ENCODE data around the gene USH1G.

Gene USH1G

DNA sequence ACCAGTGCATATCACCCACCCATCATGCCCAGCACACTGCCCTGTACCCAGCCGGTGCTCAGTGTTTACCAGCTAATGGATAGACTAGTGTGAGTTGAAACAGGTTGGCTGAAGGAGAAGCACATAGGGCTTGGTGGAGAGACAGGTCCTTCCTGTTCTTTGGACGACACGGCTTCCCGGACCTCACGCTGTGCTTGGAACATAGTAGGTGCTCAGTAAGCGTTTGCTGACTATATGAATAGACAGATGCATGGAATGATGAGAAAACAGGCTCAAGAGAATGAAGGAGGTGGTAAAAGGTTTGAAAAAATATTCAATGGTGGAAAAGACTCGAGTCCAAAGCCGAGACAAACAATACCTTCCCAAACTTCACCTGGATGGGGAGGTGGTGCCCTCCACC is 22.8 kb downstream of the USH1G start:
- DNase-seq: no peak

DNA sequence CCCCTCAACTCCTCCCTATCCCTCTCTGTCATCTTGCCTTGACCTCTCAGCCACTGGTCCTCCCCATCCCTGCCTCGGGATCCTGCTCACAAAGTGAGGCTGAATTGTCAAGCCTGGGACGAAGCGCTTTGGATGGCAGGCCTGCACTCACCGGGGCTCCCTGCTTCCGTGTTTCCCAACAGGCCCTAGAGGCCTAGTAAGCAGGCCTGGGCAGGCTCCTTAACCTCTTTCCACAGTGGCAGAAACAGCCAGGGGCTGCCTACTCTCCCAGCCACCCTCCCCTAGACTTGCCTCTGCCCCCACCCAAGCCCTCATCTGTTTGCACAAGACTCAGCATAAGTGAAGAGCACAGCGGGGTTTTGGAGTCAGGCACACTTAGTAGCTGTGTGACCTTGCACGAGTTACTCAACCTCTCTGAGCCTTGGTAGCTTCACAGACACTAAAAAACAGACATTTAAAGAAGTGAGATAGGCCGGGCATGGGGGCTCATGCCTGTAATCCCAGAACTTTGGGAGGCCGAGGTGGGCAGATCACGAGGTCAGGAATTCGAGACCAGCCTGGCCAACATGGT is 24.6 kb downstream of the USH1G start:
- no peak for DNase-seq

DNA sequence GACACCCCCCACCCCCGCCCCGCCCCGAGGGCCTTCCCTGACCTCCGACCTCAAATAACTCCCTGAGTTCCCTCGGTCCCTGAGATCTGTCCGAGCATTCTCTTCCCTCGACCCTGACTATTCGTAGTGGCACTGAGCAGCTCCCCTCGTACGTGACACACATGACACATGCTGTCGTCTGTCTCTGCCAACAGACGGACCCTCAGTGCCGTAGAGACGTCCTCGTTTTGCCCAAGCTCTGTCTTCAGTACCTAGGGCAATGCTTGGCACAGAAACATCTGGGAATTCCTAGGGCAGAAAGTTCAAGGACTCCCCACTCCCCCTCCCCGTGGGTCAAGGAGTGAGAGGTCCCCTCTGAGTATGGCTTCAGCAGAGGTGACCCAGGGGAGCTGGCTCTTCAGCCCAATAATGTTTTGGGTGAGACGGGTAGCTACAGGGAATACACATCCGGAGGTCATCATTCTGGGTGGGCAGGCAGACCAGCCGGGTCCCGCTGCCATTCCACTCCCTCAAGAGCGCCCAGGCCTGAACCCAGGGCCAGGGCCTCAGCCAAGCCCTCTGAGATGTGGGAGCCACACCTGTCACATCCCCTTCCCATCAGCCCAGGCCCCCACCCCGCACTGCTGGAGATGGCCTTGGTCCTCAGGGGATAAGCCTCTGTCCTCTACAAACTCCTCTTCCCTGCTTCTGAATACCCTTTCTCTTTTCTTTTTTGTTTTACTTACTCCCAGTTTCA is 29.0 kb downstream of the USH1G start:
- DNase-seq: no peak

DNA sequence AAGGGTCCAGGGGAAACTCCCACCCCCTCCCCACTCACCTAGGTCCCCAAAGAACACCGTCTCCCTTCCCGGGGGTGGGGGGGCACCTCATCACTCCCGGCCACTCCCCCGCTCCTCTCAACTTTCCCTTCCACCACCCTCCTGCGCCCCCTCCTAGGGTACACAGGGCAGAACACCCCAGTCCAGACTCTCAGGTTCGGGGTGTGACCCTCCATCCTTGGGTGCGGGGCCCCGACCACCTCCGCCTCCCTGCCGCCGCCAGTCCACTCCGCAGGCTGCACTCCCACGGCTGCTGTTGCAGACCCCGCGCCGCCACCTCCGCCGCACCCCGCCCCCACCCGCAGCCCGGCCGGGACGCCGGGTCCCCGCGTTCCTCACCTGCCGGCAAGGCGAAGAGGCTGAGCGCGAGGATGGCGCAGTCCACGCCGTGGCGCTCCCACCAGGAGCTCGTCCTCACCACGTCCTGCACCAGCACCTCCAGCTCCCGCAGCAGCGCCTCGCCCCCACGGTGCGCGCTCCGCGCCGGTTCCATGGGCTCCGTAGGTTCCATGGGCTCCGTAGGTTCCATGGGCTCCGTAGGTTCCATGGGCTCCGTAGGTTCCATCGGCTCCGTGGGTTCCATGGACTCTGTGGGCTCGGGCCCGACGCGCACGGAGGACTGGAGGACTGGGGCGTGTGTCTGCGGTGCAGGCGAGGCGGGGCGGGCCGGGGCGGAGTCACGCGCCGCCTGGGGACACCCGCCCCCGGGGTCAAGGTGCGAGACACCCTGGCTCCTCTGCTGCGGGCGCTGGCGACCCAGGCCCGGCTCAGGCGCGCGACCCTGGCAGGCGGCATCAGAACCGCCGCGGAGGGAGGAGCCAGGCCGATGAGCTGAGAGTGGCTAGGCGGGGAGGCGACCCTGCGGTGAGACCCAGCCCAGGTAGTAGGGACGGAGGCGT is 29.8 kb downstream of the USH1G start, which contains the start of gene FADS6:
Gene FADS6 (minus strand): TSS at position 660 of the 938 bp plus-strand sequence. CDS start 38 bp downstream, at position 622.
- DNase-seq: no peak

GRCh38 chr17:74892013-74892841 is 30.8 kb downstream of the USH1G start:
- no peak for DNase-seq

GRCh38 chr17:74890554-74890953 is 32.5 kb downstream of the USH1G start:
- DNase-seq: no peak

- DNase-seq: no peak
Observed at GRCh38 chr17:74888469-74888868, 34.6 kb downstream of the USH1G start.

- DNase-seq: no peak
Observed at GRCh38 chr17:74883241-74883745, 39.8 kb downstream of the USH1G start.

DNA sequence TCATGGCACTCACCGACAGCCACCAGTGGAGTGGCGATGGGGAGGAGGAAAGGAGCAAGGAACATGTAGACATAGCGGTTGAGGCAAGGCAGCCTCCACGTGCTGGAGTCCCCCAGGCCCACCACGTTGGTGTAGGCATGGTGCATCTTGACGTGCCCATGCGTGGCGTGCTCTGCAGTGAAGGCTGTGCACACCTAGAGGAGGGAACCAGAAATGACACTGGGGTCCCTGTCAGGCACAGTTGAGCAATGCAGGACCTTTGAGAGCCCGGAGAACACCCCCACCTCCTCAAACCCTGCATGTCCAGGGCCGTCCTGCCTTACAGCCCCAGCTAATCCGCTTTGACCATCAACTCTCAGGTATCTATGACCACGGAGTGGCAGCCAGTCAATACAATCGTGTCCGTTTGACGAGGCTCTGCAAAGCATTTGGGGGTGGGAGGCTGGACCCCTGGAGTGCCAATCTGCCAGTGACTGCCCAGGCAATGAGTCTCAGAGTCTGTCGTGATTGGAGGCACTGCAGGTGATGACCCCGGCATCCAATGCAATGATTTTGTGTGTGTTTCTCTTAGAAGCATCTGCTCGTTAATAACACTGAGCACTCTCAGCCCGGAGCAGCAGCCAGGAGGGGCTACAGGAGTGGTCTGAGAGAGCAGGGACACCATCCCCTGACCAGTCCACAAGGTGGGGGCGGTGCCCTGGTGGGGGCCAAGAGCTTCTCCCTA is 40.4 kb downstream of the USH1G start:
- DNase-seq: no peak

DNA sequence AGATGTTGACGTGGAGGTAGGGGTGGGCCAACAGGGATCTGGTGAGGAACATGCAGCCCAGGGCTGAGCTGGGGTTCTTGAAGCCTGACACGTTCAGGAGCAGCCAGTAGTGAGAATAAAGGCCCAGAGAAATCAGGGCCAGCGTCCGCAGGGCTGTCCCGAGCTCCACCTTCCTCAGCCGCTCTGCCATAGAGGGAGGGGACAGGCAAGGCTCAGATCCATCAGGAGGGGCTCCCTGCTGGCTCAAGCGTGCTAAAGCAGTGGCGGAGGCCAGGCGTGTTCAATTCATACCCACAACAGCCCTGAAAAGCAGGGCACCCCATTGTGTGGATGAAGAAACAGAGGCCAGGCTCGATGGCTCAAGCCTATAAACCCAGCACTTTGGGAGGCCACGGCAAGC is 42.0 kb downstream of the USH1G start:
- DNase-seq: no peak

DNA sequence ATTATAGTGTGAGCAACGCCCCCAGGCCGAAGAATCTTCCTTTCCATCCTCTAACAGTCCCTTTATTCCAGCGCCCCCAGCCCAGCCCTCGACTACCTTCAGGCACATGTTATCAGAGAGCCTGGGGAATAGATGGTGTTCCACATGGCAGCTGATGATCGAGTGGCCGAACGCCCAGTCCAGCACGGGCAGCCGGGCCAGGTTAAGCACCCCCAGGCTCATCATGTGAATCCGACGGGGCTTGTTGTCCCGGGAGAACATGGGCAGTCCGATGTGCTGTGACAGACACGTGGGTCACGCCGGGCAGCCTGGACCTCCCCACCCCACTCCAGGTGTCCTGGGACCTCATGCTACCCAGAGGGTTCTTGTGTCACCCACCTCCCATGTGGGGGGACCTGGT is 43.7 kb downstream of the USH1G start:
- no peak for DNase-seq

DNA sequence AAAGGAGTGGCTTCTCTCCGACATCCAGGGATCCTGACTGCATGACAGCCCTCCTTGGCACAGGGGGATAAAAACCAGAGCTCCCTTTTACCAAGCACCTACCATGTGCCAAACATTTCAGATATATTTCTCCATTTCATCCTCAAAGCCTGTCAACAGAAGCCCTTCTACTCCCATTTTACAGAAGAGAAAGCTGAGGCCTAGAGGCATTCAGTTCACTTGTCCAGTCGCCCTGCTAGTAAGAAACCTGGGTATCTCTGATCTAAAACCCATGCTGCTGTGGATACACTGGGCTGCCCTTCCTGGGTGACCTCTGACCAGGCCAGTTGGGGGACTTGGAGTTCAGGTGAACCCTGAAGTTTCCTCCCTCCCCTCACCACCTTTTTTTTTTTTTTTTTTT is 44.4 kb downstream of the USH1G start:
- no peak for DNase-seq

- DNase-seq: no peak
Observed at GRCh38 chr17:74877592-74878548, 45.2 kb downstream of the USH1G start.

DNA sequence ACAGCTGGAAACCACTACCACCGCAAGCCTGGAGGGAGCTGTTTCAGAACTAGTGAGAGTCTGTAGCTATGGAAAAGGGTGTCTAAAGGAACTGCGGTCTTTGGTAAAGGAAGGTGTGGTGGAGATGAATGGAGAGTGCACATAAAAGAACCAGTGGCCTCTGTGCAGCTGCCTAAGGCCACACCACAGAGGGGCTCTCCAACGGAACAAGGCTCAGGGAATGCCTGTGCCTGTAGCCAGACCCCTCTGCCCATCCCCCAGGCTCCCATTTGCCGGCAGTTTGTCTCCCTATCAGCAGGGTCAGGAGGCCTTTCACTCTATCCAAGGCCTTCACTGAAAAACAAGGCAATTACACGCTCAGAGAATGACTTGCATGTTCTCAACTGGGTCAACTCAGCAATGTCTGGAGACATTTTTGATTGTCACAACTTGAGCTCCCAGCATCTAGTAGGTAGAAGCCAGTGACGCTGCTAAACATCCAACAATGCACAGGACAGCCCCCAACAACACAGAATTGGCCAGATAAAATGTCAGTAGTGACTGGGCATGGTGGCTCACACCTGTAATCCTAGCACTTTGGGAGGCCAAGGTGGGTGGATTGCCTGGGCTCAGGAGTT is 47.0 kb downstream of the USH1G start:
- no peak for DNase-seq

- no peak for DNase-seq
Observed at GRCh38 chr17:74875155-74875976, 47.7 kb downstream of the USH1G start.

GRCh38 chr17:74874615-74875037 is 48.4 kb downstream of the USH1G start:
- no peak for DNase-seq

DNA sequence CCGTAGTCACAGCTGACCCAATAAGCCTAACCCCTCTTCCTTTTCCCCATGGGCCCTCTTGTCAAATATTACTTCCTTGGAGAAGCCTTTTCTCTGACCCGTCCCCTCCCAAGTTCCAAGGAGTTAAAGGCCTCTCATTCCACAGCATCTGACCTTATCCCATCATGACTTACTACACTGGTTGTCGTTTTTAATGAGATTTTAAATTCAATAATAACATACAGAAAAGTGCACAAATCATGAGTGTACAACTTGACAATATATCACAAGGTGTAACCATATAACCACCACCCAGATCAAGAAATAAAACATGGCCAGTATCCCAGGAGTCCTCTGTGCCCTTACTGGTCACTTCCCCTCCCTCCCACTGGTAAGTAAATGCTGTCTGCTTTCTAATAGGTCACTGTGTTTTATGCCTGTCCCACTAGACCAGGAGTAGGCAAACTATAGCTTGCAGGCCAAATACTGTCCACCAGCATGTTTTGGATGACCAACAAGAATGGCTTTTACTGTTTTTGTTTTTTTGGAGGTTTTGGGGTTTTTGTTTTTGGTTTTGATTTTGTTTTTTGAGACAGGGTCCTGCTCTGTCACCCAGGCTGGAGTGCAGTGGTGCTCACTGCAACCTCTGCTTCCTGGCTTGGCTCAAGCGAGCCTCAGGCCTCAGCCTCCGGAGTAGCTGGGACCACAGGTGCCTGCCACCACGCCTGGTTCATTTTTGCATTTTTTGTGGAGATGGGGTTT is 49.0 kb downstream of the USH1G start:
- no peak for DNase-seq

Measured in NCI-H1048 (cell line).